ENCODE data around the gene DKK2. TPM values are rescaled to one million over a fixed set of nuclear protein-coding genes. Genes with fewer than 3 reads are reported as not detected.

DKK2 gene
- total and polyA plus RNA-seq, 2 of the 13 experiments (the other 11 are each of a cell fraction or from before 2014, with no cell fraction given) = not detected

DNA sequence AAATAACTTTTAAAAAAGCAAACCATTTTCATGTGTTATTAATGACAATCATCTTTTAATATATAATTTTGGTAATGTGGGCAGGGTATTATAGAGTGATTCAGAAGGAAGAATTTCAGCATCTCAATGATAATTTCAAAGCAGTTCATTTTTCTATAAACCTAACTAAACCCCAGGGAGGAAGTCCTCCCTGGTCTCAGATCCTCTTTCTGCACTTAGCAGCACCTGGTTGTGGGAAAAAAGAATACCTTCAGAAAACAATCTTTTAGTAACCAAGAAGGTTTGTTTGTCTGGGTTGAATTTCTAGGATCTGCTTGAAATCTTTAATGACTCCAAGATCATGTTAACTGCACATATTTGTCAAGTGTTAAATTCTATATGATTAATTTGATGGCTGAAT is 29.9 kb downstream of the DKK2 start:
- no peak for ATAC-seq
- H3K27me3 ChIP-seq (ENCODE audit: control insufficient read depth in 1 of 2, insufficient read depth in 2 of 2, low read length in 2 of 2) = no peaks in the 10 kb centered on the region
- CTCF ChIA-PET (ENCODE audit: low intra/inter-chr PET ratio, low total read pairs) = no interaction called here

DNA sequence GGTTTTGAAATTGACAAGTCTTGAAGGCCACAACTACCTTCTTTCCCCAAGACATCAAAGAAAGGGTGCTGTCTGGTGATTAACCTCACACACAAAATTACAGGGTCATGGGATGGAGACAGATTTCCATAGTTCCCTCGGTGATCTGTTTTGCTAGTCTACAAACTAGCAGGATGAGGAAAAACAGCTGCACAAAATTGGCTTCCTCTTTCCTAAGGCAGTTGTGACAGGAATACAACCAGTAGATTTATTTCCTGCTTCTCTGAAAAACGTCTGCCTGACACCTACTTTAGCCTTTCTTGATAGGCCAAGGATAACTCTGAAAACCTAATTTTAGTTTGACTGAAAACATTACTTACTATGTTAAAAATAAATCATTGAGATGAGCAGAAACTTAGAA is 39.6 kb downstream of the DKK2 start:
- DNase-seq (ENCODE audit: low spot score) = no peak
- ChIA-PET CTCF (ENCODE audit: low intra/inter-chr PET ratio, low total read pairs) (no interaction called here), POLR2A (no interaction called here)
- no peak overlapping the region for H2AFZ ChIP-seq (ENCODE audit: low read length)
- no peaks in the 10 kb centered on the region for H3K36me3 ChIP-seq (replicated peaks in 1 of 2; ENCODE audit: control insufficient read depth in 1 of 2, insufficient read depth in 2 of 2, low read length in 2 of 2)
- intact Hi-C loops (cut with micrococcal nuclease; ENCODE audit: unreplicated experiment) (no loop called here), in situ Hi-C loops (cut with HindIII; ENCODE audit: extremely low pct_ligation_motif_present, low pct_unique_long_range_greater_than_20kb) (no loop called here)
- no peak overlapping the region for H3K4me3 ChIP-seq (replicated peaks in 1 of 3; ENCODE audit: insufficient read depth in 1 of 3, low read depth in 2 of 3, low read length in 3 of 3)
- no peak for FAIRE-seq
- H3K9me3 ChIP-seq (ENCODE audit: low read length) = no peaks in the 10 kb centered on the region
- H3K9ac ChIP-seq (ENCODE audit: insufficient read depth, low read depth, low read length) = no peak overlapping the region
- H3K79me2 ChIP-seq (ENCODE audit: insufficient read depth, low read length) = no peaks in the 10 kb centered on the region
- BruUV-seq (replicated peaks) = no TSS peak
- H3K27ac ChIP-seq (ENCODE audit: extremely low read length, insufficient read depth, low read length) = no peak overlapping the region
- H3K4me1 ChIP-seq (ENCODE audit: insufficient read depth, low read length) = no peaks in the 10 kb centered on the region
- no peaks in the 10 kb centered on the region for H4K20me1 ChIP-seq (ENCODE audit: insufficient read depth, low read length)
- no peak for ATAC-seq
- TF ChIP-seq, protein P1, sequence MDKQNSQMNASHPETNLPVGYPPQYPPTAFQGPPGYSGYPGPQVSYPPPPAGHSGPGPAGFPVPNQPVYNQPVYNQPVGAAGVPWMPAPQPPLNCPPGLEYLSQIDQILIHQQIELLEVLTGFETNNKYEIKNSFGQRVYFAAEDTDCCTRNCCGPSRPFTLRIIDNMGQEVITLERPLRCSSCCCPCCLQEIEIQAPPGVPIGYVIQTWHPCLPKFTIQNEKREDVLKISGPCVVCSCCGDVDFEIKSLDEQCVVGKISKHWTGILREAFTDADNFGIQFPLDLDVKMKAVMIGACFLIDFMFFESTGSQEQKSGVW (CRISPR knock-in tag; IDR thresholded peaks at IDR 0.05; ENCODE audit: borderline replicate concordance) = no peak
- TF ChIP-seq GATA4 (IDR thresholded peaks at IDR 0.05; ENCODE audit: borderline replicate concordance, low read depth) (no peak), MLLT10 (CRISPR knock-in tag; IDR thresholded peaks at IDR 0.05) (no peak), KLF13 (CRISPR knock-in tag; IDR thresholded peaks at IDR 0.05) (no peak), ZFAT (CRISPR knock-in tag; conservative IDR thresholded peaks at IDR 0.05) (no peak), FLYWCH1 (CRISPR knock-in tag; IDR thresholded peaks at IDR 0.05) (no peak), ZNF709 (CRISPR knock-in tag; IDR thresholded peaks at IDR 0.05) (no peak), FOXM1 (CRISPR knock-in tag; IDR thresholded peaks at IDR 0.05) (no peak), HOXA3 (CRISPR knock-in tag; IDR thresholded peaks at IDR 0.05) (no peak), MIER3 (CRISPR knock-in tag; IDR thresholded peaks at IDR 0.05; ENCODE audit: borderline replicate concordance) (no peak), NR2C2 (CRISPR knock-in tag; IDR thresholded peaks at IDR 0.05; ENCODE audit: borderline replicate concordance) (no peak), ZFP1 (CRISPR knock-in tag; IDR thresholded peaks at IDR 0.05) (no peak), ZNF713 (CRISPR knock-in tag; IDR thresholded peaks at IDR 0.05) (no peak), POLR2A (IDR thresholded peaks at IDR 0.05; ENCODE audit: insufficient read depth in 1 of 2, low read depth in 2 of 2, low read length in 2 of 2) (no peak), YEATS2 (CRISPR knock-in tag; IDR thresholded peaks at IDR 0.05; ENCODE audit: borderline replicate concordance) (no peak)
- TF ChIP-seq, protein P2, sequence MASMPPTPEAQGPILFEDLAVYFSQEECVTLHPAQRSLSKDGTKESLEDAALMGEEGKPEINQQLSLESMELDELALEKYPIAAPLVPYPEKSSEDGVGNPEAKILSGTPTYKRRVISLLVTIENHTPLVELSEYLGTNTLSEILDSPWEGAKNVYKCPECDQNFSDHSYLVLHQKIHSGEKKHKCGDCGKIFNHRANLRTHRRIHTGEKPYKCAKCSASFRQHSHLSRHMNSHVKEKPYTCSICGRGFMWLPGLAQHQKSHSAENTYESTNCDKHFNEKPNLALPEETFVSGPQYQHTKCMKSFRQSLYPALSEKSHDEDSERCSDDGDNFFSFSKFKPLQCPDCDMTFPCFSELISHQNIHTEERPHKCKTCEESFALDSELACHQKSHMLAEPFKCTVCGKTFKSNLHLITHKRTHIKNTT (CRISPR knock-in tag; IDR thresholded peaks at IDR 0.05) = no peak
- TF ChIP-seq, protein P3, sequence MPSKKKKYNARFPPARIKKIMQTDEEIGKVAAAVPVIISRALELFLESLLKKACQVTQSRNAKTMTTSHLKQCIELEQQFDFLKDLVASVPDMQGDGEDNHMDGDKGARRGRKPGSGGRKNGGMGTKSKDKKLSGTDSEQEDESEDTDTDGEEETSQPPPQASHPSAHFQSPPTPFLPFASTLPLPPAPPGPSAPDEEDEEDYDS (CRISPR knock-in tag; IDR thresholded peaks at IDR 0.05) = no peak
- TF ChIP-seq, protein P4, sequence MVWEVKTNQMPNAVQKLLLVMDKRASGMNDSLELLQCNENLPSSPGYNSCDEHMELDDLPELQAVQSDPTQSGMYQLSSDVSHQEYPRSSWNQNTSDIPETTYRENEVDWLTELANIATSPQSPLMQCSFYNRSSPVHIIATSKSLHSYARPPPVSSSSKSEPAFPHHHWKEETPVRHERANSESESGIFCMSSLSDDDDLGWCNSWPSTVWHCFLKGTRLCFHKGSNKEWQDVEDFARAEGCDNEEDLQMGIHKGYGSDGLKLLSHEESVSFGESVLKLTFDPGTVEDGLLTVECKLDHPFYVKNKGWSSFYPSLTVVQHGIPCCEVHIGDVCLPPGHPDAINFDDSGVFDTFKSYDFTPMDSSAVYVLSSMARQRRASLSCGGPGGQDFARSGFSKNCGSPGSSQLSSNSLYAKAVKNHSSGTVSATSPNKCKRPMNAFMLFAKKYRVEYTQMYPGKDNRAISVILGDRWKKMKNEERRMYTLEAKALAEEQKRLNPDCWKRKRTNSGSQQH (CRISPR knock-in tag; IDR thresholded peaks at IDR 0.05; ENCODE audit: low read depth) = no peak
- no peaks in the 10 kb centered on the region for H3K27me3 ChIP-seq (ENCODE audit: control insufficient read depth in 1 of 2, insufficient read depth in 2 of 2, low read length in 2 of 2)
- H3K4me2 ChIP-seq (ENCODE audit: low read depth, low read length) = no peak overlapping the region
- WGBS (ENCODE audit: low lambda C conversion rate) = 0% methylated on average over 2 of the region's 2 CpGs

More for the DNA sequence above, 29.9 kb downstream of the DKK2 start:
- Histone ChIP-seq H4K20me1 (ENCODE audit: insufficient read depth, low read length) (no peaks in the 10 kb centered on the region), H3K4me3 (replicated peaks in 1 of 3; ENCODE audit: insufficient read depth in 1 of 3, low read depth in 2 of 3, low read length in 3 of 3) (no peak overlapping the region), H3K27ac (ENCODE audit: extremely low read length, insufficient read depth, low read length) (no peak overlapping the region), H3K4me1 (ENCODE audit: insufficient read depth, low read length) (no peaks in the 10 kb centered on the region), H3K4me2 (ENCODE audit: low read depth, low read length) (no peak overlapping the region), H3K79me2 (ENCODE audit: insufficient read depth, low read length) (no peaks in the 10 kb centered on the region), H3K36me3 (replicated peaks in 1 of 2; ENCODE audit: control insufficient read depth in 1 of 2, insufficient read depth in 2 of 2, low read length in 2 of 2) (no peaks in the 10 kb centered on the region), H3K9ac (ENCODE audit: insufficient read depth, low read depth, low read length) (no peak overlapping the region), H3K9me3 (ENCODE audit: low read length) (no peaks in the 10 kb centered on the region), H2AFZ (ENCODE audit: low read length) (no peak overlapping the region)
- BruUV-seq (replicated peaks) = no TSS peak
- no peak for TF ChIP-seq ZNF768 (CRISPR knock-in tag; IDR thresholded peaks at IDR 0.05)
- in situ Hi-C loops (cut with HindIII; ENCODE audit: extremely low pct_ligation_motif_present, low pct_unique_long_range_greater_than_20kb) = no loop called here
- intact Hi-C loops (cut with micrococcal nuclease; ENCODE audit: unreplicated experiment) = no loop called here
- DNase-seq (ENCODE audit: low spot score) = no peak
- no peak for FAIRE-seq
- POLR2A ChIA-PET = no interaction called here
